Liver (tissue), 9 donors: ENCODE data around the gene CPED1. TPM values are rescaled to one million over a fixed set of nuclear protein-coding genes. Genes with fewer than 3 reads are reported as not detected.

Source experiments
- DNase-seq: peaks from one replicate; pipeline ENCODE4 v3.0.0-alpha.2; 2017; ENCODE audit warnings: low spot score
- H3K27ac ChIP-seq, 2 donors: one replicate each; pipeline ENCODE4 v1.7.0; 2013; ENCODE audit warnings: inconsistent platforms in 2 of 2, low read length in 2 of 2, control low read depth in 1 of 2, low read depth in 1 of 2, mild to moderate bottlenecking in 1 of 2
- H3K27me3 ChIP-seq, 4 donors: one replicate each; pipeline versions ENCODE4 v1.6.1 to v1.7.0; 2013; ENCODE audit warnings: low read length in 3 of 4, inconsistent platforms in 1 of 4, mild to moderate bottlenecking in 1 of 4, moderate library complexity in 1 of 4; ENCODE audit not compliant: control insufficient read depth in 4 of 4, insufficient read depth in 4 of 4
- H3K36me3 ChIP-seq, 4 donors: one replicate each; pipeline versions ENCODE4 v1.6.1 to v1.7.0; 2013; ENCODE audit warnings: low read length in 3 of 4, mild to moderate bottlenecking in 3 of 4, low read depth in 1 of 4, moderate library complexity in 1 of 4; ENCODE audit not compliant: control insufficient read depth in 4 of 4, insufficient read depth in 3 of 4
- H3K4me1 ChIP-seq, 4 donors: one replicate each; pipeline versions ENCODE4 v1.6.1 to v1.7.0; 2013; ENCODE audit warnings: low read length in 3 of 4, mild to moderate bottlenecking in 3 of 4, moderate library complexity in 1 of 4; ENCODE audit not compliant: control insufficient read depth in 4 of 4, insufficient read depth in 4 of 4
- H3K4me3 ChIP-seq, 3 donors: one replicate each; pipeline versions ENCODE4 v1.6.1 to v1.7.0; 2013; ENCODE audit warnings: low read length in 3 of 3, control low read depth in 1 of 3, low read depth in 1 of 3, mild to moderate bottlenecking in 1 of 3
- H3K9ac ChIP-seq, 2 donors: one replicate each; pipeline ENCODE4 v1.7.0; 2013; ENCODE audit warnings: low read length in 2 of 2, mild to moderate bottlenecking in 2 of 2, moderate library complexity in 2 of 2, control low read depth in 1 of 2, low read depth in 1 of 2
- H3K9me3 ChIP-seq, 4 donors: one replicate each; pipeline versions ENCODE4 v1.6.1 to v1.7.0; 2013; ENCODE audit warnings: low read length in 3 of 4; ENCODE audit not compliant: control insufficient read depth in 4 of 4
- ATF3 ChIP-seq: IDR thresholded peaks from 2 replicates; pipeline ENCODE4 v1.6.1; 2016; ENCODE audit warnings: antibody characterized with exemption
- CTCF ChIP-seq: fragments of 150-350 bp; IDR thresholded peaks from 2 replicates; pipeline ENCODE4 v1.5.1; 2017; ENCODE audit warnings: improper control_type of control experiment, low read depth, low read length; ENCODE audit not compliant: missing input control
- EGR1 ChIP-seq, 2 donors: IDR thresholded peaks; 2 replicates each; pipeline ENCODE4 v1.6.1; 2016 to 2018; ENCODE audit warnings: antibody characterized with exemption in 2 of 2, low read depth in 2 of 2
- FOXA1 ChIP-seq: IDR thresholded peaks from 2 replicates; pipeline ENCODE4 v1.6.1; 2016; ENCODE audit warnings: antibody characterized with exemption
- FOXA2 ChIP-seq: IDR thresholded peaks from 2 replicates; pipeline ENCODE4 v1.6.1; 2016; ENCODE audit warnings: antibody characterized with exemption
- GABPA ChIP-seq, 2 donors: IDR thresholded peaks in 1 of 2; conservative IDR thresholded peaks in 1 of 2; 2 replicates each; pipeline ENCODE4 v1.6.1; 2016; ENCODE audit warnings: antibody characterized with exemption in 2 of 2, mild to moderate bottlenecking in 1 of 2, moderate library complexity in 1 of 2
- HNF4A ChIP-seq, 2 donors: conservative IDR thresholded peaks; 2 replicates each; pipeline ENCODE4 v1.6.1; 2016; ENCODE audit warnings: antibody characterized with exemption in 2 of 2, mild to moderate bottlenecking in 2 of 2
- HNF4G ChIP-seq: IDR thresholded peaks from 2 replicates; pipeline ENCODE4 v1.6.1; 2016; ENCODE audit warnings: antibody characterized with exemption
- JUND ChIP-seq, 2 donors: IDR thresholded peaks; 2 replicates each; pipeline ENCODE4 v1.6.1; 2016; ENCODE audit warnings: antibody characterized with exemption in 2 of 2
- MAX ChIP-seq: IDR thresholded peaks from 2 replicates; pipeline ENCODE4 v1.6.1; 2016; ENCODE audit warnings: antibody characterized with exemption
- RAD21 ChIP-seq, 2 donors: IDR thresholded peaks; 2 replicates each; pipeline ENCODE4 v1.6.1; 2016; ENCODE audit warnings: antibody characterized with exemption in 2 of 2, mild to moderate bottlenecking in 2 of 2
- REST ChIP-seq: IDR thresholded peaks from 2 replicates; pipeline ENCODE4 v1.6.1; 2016; ENCODE audit warnings: antibody characterized with exemption, mild to moderate bottlenecking
- RXRA ChIP-seq, 2 donors: IDR thresholded peaks; 2 replicates each; pipeline ENCODE4 v1.6.1; 2017 to 2018; ENCODE audit warnings: antibody characterized with exemption in 2 of 2, mild to moderate bottlenecking in 1 of 2
- SP1 ChIP-seq: IDR thresholded peaks from 2 replicates; pipeline ENCODE4 v1.6.1; 2018; ENCODE audit warnings: antibody characterized with exemption, mild to moderate bottlenecking
- TAF1 ChIP-seq: conservative IDR thresholded peaks from 2 replicates; pipeline ENCODE4 v1.6.1; 2016; ENCODE audit warnings: antibody characterized with exemption, mild to moderate bottlenecking
- YY1 ChIP-seq: IDR thresholded peaks from 2 replicates; pipeline ENCODE4 v1.6.1; 2016; ENCODE audit warnings: antibody characterized with exemption, mild to moderate bottlenecking
- ZBTB33 ChIP-seq: IDR thresholded peaks from 2 replicates; pipeline ENCODE4 v1.6.1; 2016; ENCODE audit warnings: antibody characterized with exemption
- WGBS: extraction: QIAGEN DNeasy Blood & Tissue Kit; methylation state at CpG from one replicate; pipeline ENCODE4 v1.1.7; 2013; 5-methylcytosine and 5-hydroxymethylcytosine counted together
- polyA plus RNA-seq, 2 donors: library from polyadenylated mRNA; stranded (reverse) in 1 of 2; unstranded in 1 of 2; fragments of 200-250 nt in 1 of 2; fragments of >200 nt in 1 of 2; fragmentation: Nextera tagmentation in 1 of 2; extraction: Ambion mirVana in 1 of 2; gene quantifications; one replicate each; pipeline versions ENCODE4 v1.2.1 to v1.2.3, GENCODE V29; 2013 to 2015
- total RNA-seq, 2 donors: library from RNA; depleted of rRNA; stranded (reverse); fragments of >200 nt; gene quantifications; one replicate each; pipeline ENCODE4 v1.2.3, GENCODE V29; 2014
- donor health status: healthy.
- donor health status: healthy.
- donor health status: healthy.
- donor health status: healthy.
- donor health status: healthy.

Gene CPED1
- total and polyA plus RNA-seq, 4 donors: 8.5 to 58.0 (median 14.6) TPM

- TF ChIP-seq ZBTB33: no peak
These were observed 175.7 kb downstream of the CPED1 start (continued) for GRCh38 chr7:121164247-121164646.

- Histone ChIP-seq H3K9me3 (no peaks in the 10 kb centered on the region), H3K9ac (no peak overlapping the region), H3K27me3 (no peaks in the 10 kb centered on the region), H3K36me3 (no peaks in the 10 kb centered on the region), H3K4me3 (no peak overlapping the region), H3K27ac (no peak overlapping the region), H3K4me1 (no peaks in the 10 kb centered on the region)
- 75% methylated on average over 3 of the region's 3 CpGs for WGBS
- DNase-seq: no peak
- TF ChIP-seq HNF4G (no peak), MAX (no peak), YY1 (no peak), TAF1 (no peak), GABPA (IDR thresholded peaks at IDR 0.05 in 1 of 2, conservative IDR thresholded peaks at IDR 0.05 in 1 of 2) (no peak), RAD21 (IDR thresholded peaks at IDR 0.05) (no peak), CTCF (no peak), JUND (IDR thresholded peaks at IDR 0.05) (no peak), ATF3 (no peak), FOXA1 (no peak), EGR1 (IDR thresholded peaks at IDR 0.05; ENCODE audit: low read depth in 2 of 2) (no peak), RXRA (IDR thresholded peaks at IDR 0.05) (no peak), HNF4A (conservative IDR thresholded peaks at IDR 0.05) (no peak), ZBTB33 (no peak), FOXA2 (no peak), SP1 (no peak), REST (no peak)
These were observed 178.4 kb downstream of the CPED1 start for GRCh38 chr7:121166916-121167315.
